PC-9 (cell line): ENCODE data around the gene MYPN.

Source experiments
- EZH2 ChIP-seq: fragments of 200-600 bp; sonication (generic); IDR thresholded peaks from 2 replicates; pipeline ENCODE4 v1.8.0; 2017; ENCODE audit warnings: antibody characterized with exemption, low read depth
- TF ChIP-seq, protein P1 (sequence below): fragments of 200-600 bp; sonication (generic); conservative IDR thresholded peaks from 2 replicates; pipeline ENCODE4 v1.6.1; 2017; ENCODE audit warnings: mixed run types, antibody characterized with exemption, mild to moderate bottlenecking, moderate library complexity

DNA sequence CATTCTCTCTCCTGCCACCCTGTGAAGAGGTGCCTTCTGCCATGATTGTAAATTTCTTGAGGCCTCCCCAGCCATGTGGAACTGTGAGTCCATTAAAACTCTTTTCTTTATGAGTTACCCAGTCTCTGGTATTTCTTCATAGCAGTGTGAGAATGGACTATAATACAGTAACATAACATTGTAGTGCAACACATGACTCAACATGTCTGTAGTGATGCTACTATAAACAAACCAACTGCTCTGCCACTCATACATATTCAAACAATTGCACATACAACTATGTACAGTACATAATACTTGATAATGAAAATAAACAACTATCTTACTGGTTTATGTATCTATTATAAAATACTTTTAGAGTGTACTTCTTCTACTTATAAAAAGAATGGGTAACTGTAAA is 115.5 kb downstream of the MYPN start:
- TF ChIP-seq, protein P1, sequence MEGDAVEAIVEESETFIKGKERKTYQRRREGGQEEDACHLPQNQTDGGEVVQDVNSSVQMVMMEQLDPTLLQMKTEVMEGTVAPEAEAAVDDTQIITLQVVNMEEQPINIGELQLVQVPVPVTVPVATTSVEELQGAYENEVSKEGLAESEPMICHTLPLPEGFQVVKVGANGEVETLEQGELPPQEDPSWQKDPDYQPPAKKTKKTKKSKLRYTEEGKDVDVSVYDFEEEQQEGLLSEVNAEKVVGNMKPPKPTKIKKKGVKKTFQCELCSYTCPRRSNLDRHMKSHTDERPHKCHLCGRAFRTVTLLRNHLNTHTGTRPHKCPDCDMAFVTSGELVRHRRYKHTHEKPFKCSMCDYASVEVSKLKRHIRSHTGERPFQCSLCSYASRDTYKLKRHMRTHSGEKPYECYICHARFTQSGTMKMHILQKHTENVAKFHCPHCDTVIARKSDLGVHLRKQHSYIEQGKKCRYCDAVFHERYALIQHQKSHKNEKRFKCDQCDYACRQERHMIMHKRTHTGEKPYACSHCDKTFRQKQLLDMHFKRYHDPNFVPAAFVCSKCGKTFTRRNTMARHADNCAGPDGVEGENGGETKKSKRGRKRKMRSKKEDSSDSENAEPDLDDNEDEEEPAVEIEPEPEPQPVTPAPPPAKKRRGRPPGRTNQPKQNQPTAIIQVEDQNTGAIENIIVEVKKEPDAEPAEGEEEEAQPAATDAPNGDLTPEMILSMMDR, result no peak
- no peak for TF ChIP-seq EZH2
